ENCODE data around the gene PTPRN2. TPM values are rescaled to one million over a fixed set of nuclear protein-coding genes. Genes with fewer than 3 reads are reported as not detected.
"Not testable (repeated sequence)": the region's sequence is repeated elsewhere in the genome, so short reads cannot be mapped to it uniquely, and the experiment has no call there.

The PTPRN2 gene
- total and polyA plus RNA-seq, 2 of the 13 experiments (the other 11 are each of a cell fraction or from before 2014, with no cell fraction given) = 2.5 to 24.2 TPM

DNA sequence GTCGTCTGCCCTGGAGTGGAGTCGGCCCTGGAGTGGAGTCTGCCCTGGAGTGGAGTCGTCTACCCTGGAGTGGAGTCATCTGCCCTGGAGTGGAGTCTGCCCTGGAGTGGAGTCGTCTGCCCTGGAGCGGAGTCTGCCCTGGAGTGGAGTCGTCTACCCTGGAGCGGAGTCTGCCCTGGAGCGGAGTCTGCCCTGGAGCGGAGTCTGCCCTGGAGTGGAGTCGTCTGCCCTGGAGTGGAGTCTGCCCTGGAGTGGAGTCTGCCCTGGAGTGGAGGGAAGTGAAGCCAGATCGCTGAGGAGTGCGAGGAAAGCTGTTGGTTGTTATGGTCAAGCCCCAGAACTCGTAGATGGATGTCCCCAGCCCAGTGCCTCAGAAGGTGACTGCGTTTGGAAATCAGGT is 63.3 kb downstream of the PTPRN2 start (continued):
- TF ChIP-seq, protein P1, sequence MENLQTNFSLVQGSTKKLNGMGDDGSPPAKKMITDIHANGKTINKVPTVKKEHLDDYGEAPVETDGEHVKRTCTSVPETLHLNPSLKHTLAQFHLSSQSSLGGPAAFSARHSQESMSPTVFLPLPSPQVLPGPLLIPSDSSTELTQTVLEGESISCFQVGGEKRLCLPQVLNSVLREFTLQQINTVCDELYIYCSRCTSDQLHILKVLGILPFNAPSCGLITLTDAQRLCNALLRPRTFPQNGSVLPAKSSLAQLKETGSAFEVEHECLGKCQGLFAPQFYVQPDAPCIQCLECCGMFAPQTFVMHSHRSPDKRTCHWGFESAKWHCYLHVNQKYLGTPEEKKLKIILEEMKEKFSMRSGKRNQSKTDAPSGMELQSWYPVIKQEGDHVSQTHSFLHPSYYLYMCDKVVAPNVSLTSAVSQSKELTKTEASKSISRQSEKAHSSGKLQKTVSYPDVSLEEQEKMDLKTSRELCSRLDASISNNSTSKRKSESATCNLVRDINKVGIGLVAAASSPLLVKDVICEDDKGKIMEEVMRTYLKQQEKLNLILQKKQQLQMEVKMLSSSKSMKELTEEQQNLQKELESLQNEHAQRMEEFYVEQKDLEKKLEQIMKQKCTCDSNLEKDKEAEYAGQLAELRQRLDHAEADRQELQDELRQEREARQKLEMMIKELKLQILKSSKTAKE (CRISPR knock-in tag; IDR thresholded peaks at IDR 0.05; ENCODE audit: borderline replicate concordance) = peak; percentile 63; the same call in 1 of the 2 replicates
- TF ChIP-seq ZNF564 (CRISPR knock-in tag; IDR thresholded peaks at IDR 0.05) (0 out of 2 replicates have a peak, but pooled peaks have one; percentile 59), ZIK1 (CRISPR knock-in tag; IDR thresholded peaks at IDR 0.05; ENCODE audit: borderline replicate concordance, low read depth) (0 out of 2 replicates have a peak, but pooled peaks have one; percentile 39), ZFP90 (CRISPR knock-in tag; IDR thresholded peaks at IDR 0.05; ENCODE audit: borderline replicate concordance) (0 out of 2 replicates have a peak, but pooled peaks have one; percentile 46), NONO (CRISPR knock-in tag; conservative IDR thresholded peaks at IDR 0.05) (peak; percentile 65; the same call in 1 of the 2 replicates), RFX5 (IDR thresholded peaks at IDR 0.05; ENCODE audit: low read depth, low read length) (0 out of 2 replicates have a peak, but pooled peaks have one; percentile 13), ZBTB38 (CRISPR knock-in tag; IDR thresholded peaks at IDR 0.05) (peak; percentile 97)
- TF ChIP-seq, protein P2, sequence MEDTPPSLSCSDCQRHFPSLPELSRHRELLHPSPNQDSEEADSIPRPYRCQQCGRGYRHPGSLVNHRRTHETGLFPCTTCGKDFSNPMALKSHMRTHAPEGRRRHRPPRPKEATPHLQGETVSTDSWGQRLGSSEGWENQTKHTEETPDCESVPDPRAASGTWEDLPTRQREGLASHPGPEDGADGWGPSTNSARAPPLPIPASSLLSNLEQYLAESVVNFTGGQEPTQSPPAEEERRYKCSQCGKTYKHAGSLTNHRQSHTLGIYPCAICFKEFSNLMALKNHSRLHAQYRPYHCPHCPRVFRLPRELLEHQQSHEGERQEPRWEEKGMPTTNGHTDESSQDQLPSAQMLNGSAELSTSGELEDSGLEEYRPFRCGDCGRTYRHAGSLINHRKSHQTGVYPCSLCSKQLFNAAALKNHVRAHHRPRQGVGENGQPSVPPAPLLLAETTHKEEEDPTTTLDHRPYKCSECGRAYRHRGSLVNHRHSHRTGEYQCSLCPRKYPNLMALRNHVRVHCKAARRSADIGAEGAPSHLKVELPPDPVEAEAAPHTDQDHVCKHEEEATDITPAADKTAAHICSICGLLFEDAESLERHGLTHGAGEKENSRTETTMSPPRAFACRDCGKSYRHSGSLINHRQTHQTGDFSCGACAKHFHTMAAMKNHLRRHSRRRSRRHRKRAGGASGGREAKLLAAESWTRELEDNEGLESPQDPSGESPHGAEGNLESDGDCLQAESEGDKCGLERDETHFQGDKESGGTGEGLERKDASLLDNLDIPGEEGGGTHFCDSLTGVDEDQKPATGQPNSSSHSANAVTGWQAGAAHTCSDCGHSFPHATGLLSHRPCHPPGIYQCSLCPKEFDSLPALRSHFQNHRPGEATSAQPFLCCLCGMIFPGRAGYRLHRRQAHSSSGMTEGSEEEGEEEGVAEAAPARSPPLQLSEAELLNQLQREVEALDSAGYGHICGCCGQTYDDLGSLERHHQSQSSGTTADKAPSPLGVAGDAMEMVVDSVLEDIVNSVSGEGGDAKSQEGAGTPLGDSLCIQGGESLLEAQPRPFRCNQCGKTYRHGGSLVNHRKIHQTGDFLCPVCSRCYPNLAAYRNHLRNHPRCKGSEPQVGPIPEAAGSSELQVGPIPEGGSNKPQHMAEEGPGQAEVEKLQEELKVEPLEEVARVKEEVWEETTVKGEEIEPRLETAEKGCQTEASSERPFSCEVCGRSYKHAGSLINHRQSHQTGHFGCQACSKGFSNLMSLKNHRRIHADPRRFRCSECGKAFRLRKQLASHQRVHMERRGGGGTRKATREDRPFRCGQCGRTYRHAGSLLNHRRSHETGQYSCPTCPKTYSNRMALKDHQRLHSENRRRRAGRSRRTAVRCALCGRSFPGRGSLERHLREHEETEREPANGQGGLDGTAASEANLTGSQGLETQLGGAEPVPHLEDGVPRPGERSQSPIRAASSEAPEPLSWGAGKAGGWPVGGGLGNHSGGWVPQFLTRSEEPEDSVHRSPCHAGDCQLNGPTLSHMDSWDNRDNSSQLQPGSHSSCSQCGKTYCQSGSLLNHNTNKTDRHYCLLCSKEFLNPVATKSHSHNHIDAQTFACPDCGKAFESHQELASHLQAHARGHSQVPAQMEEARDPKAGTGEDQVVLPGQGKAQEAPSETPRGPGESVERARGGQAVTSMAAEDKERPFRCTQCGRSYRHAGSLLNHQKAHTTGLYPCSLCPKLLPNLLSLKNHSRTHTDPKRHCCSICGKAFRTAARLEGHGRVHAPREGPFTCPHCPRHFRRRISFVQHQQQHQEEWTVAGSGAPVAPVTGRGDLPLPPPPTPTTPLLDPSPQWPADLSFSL (CRISPR knock-in tag; IDR thresholded peaks at IDR 0.05) = 0 out of 2 replicates have a peak, but pooled peaks have one; percentile 5
- TF ChIP-seq, protein P3, sequence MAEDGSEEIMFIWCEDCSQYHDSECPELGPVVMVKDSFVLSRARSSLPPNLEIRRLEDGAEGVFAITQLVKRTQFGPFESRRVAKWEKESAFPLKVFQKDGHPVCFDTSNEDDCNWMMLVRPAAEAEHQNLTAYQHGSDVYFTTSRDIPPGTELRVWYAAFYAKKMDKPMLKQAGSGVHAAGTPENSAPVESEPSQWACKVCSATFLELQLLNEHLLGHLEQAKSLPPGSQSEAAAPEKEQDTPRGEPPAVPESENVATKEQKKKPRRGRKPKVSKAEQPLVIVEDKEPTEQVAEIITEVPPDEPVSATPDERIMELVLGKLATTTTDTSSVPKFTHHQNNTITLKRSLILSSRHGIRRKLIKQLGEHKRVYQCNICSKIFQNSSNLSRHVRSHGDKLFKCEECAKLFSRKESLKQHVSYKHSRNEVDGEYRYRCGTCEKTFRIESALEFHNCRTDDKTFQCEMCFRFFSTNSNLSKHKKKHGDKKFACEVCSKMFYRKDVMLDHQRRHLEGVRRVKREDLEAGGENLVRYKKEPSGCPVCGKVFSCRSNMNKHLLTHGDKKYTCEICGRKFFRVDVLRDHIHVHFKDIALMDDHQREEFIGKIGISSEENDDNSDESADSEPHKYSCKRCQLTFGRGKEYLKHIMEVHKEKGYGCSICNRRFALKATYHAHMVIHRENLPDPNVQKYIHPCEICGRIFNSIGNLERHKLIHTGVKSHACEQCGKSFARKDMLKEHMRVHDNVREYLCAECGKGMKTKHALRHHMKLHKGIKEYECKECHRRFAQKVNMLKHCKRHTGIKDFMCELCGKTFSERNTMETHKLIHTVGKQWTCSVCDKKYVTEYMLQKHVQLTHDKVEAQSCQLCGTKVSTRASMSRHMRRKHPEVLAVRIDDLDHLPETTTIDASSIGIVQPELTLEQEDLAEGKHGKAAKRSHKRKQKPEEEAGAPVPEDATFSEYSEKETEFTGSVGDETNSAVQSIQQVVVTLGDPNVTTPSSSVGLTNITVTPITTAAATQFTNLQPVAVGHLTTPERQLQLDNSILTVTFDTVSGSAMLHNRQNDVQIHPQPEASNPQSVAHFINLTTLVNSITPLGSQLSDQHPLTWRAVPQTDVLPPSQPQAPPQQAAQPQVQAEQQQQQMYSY (CRISPR knock-in tag; IDR thresholded peaks at IDR 0.05) = peak; percentile 96
- TF ChIP-seq, protein P4, sequence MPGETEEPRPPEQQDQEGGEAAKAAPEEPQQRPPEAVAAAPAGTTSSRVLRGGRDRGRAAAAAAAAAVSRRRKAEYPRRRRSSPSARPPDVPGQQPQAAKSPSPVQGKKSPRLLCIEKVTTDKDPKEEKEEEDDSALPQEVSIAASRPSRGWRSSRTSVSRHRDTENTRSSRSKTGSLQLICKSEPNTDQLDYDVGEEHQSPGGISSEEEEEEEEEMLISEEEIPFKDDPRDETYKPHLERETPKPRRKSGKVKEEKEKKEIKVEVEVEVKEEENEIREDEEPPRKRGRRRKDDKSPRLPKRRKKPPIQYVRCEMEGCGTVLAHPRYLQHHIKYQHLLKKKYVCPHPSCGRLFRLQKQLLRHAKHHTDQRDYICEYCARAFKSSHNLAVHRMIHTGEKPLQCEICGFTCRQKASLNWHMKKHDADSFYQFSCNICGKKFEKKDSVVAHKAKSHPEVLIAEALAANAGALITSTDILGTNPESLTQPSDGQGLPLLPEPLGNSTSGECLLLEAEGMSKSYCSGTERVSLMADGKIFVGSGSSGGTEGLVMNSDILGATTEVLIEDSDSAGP (CRISPR knock-in tag; IDR thresholded peaks at IDR 0.05; ENCODE audit: borderline replicate concordance) = peak; percentile 46; the same call in 1 of the 2 replicates
- TF ChIP-seq, protein P5, sequence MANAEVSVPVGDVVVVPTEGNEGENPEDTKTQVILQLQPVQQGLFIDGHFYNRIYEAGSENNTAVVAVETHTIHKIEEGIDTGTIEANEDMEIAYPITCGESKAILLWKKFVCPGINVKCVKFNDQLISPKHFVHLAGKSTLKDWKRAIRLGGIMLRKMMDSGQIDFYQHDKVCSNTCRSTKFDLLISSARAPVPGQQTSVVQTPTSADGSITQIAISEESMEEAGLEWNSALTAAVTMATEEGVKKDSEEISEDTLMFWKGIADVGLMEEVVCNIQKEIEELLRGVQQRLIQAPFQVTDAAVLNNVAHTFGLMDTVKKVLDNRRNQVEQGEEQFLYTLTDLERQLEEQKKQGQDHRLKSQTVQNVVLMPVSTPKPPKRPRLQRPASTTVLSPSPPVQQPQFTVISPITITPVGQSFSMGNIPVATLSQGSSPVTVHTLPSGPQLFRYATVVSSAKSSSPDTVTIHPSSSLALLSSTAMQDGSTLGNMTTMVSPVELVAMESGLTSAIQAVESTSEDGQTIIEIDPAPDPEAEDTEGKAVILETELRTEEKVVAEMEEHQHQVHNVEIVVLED (CRISPR knock-in tag; IDR thresholded peaks at IDR 0.05; ENCODE audit: borderline replicate concordance) = peak; percentile 25; the same call in 1 of the 2 replicates
- TF ChIP-seq NONO (IDR thresholded peaks at IDR 0.05) = not testable (repeated sequence)
